HEK293 (cell line): ENCODE measurements around the gene APOL1.
"Not testable (repeated sequence)": the region's sequence is repeated elsewhere in the genome, so short reads cannot be mapped to it uniquely, and the experiment has no call there.

Source experiments
- CTCF ChIA-PET: fragments of 350-600 bp; formaldehyde crosslinking; extraction: SDS; loops from one replicate; lab custom pipeline; 2021; ENCODE audit warnings: antibody characterized with exemption; lab: Yijun Ruan, JAX
- POLR2A ChIA-PET: fragments of 300-600 bp; formaldehyde crosslinking; extraction: SDS; loops from one replicate; lab custom pipeline; 2020; ENCODE audit warnings: antibody characterized with exemption, inconsistent platforms; lab: Yijun Ruan, JAX
- H3K27ac ChIP-seq: fragments of 200-500 bp; sonication (Bioruptor generic); 2 replicates; pipeline ENCODE4 v1.5.1; 2014; ENCODE audit warnings: low read depth, low read length, control low read depth, inconsistent platforms; ENCODE audit errors: extremely low read depth
- H3K36me3 ChIP-seq, 2 experiments: fragments of 200-500 bp in 1 of 2; sonication (Bioruptor generic) in 1 of 2; 1 replicate in 1 of 2; 2 replicates in 1 of 2; pipeline ENCODE4 v1.5.1; 2014 to 2017; ENCODE audit warnings: inconsistent platforms in 2 of 2, low read length in 2 of 2; ENCODE audit not compliant: control insufficient read depth in 2 of 2, insufficient read depth in 1 of 2
- H3K4me1 ChIP-seq: fragments of 200-500 bp; sonication (Bioruptor generic); 2 replicates; pipeline ENCODE4 v1.5.1; 2014; ENCODE audit warnings: mild to moderate bottlenecking, low read length, inconsistent platforms; ENCODE audit not compliant: control insufficient read depth, insufficient read depth
- H3K4me3 ChIP-seq: 2 replicates; pipeline ENCODE4 v1.5.1; 2011; ENCODE audit warnings: low read depth, mild to moderate bottlenecking, control low read depth, low read length, moderate library complexity
- H3K9me3 ChIP-seq: fragments of 200-500 bp; sonication (Bioruptor generic); 2 replicates; pipeline ENCODE4 v1.5.1; 2014; ENCODE audit warnings: low read depth, low read length, inconsistent platforms; ENCODE audit not compliant: control insufficient read depth, insufficient read depth
- BCL6B ChIP-seq: fragments of 450-650 bp; formaldehyde crosslinking; IDR thresholded peaks from 2 replicates; pipeline ENCODE4 v1.5.1; 2017; ENCODE audit warnings: missing biosample characterization, missing genetic modification characterization
- CTCF ChIP-seq: fragments of 450-650 bp; formaldehyde crosslinking; IDR thresholded peaks from 2 replicates; pipeline ENCODE4 v1.5.1; 2016; ENCODE audit warnings: missing biosample characterization, missing genetic modification characterization
- FEZF1 ChIP-seq: fragments of 450-650 bp; formaldehyde crosslinking; IDR thresholded peaks from 2 replicates; pipeline ENCODE4 v1.5.1; 2016; ENCODE audit warnings: missing biosample characterization, missing genetic modification characterization
- KLF7 ChIP-seq: fragments of 450-650 bp; formaldehyde crosslinking; IDR thresholded peaks from 2 replicates; pipeline ENCODE4 v1.5.1; 2016; ENCODE audit warnings: missing biosample characterization, missing genetic modification characterization, borderline replicate concordance
- SP2 ChIP-seq: fragments of 450-650 bp; formaldehyde crosslinking; IDR thresholded peaks from 2 replicates; pipeline ENCODE4 v1.5.1; 2016; ENCODE audit warnings: missing biosample characterization, missing genetic modification characterization
- ZBTB6 ChIP-seq: fragments of 450-650 bp; formaldehyde crosslinking; IDR thresholded peaks from 2 replicates; pipeline ENCODE4 v1.5.1; 2017; ENCODE audit warnings: missing biosample characterization, missing genetic modification characterization
- ZBTB8A ChIP-seq: fragments of 450-650 bp; formaldehyde crosslinking; IDR thresholded peaks from 2 replicates; pipeline ENCODE4 v1.5.1; 2016; ENCODE audit warnings: missing biosample characterization, missing genetic modification characterization
- ZFP41 ChIP-seq: fragments of 450-650 bp; formaldehyde crosslinking; IDR thresholded peaks from 2 replicates; pipeline ENCODE4 v1.5.1; 2016; ENCODE audit warnings: missing biosample characterization, missing genetic modification characterization, borderline replicate concordance
- ZNF10 ChIP-seq: fragments of 450-650 bp; formaldehyde crosslinking; IDR thresholded peaks from 2 replicates; pipeline ENCODE4 v1.5.1; 2017; ENCODE audit warnings: missing biosample characterization, missing genetic modification characterization
- ZNF16 ChIP-seq: fragments of 450-650 bp; formaldehyde crosslinking; IDR thresholded peaks from 2 replicates; pipeline ENCODE4 v1.5.1; 2016; ENCODE audit warnings: low read depth, missing biosample characterization, missing genetic modification characterization
- ZNF19 ChIP-seq: fragments of 450-650 bp; formaldehyde crosslinking; IDR thresholded peaks from 2 replicates; pipeline ENCODE4; 2016; ENCODE audit warnings: missing biosample characterization, missing genetic modification characterization, low read depth
- ZNF558 ChIP-seq: fragments of 450-650 bp; formaldehyde crosslinking; IDR thresholded peaks from 2 replicates; pipeline ENCODE4 v1.5.1; 2016; ENCODE audit warnings: missing biosample characterization, missing genetic modification characterization
- ZNF560 ChIP-seq: fragments of 450-650 bp; formaldehyde crosslinking; IDR thresholded peaks from 2 replicates; pipeline ENCODE4 v1.5.1; 2017; ENCODE audit warnings: missing biosample characterization, missing genetic modification characterization, borderline replicate concordance
- ZNF624 ChIP-seq: fragments of 450-650 bp; formaldehyde crosslinking; IDR thresholded peaks from 2 replicates; pipeline ENCODE4 v1.5.1; 2017; ENCODE audit warnings: missing biosample characterization, missing genetic modification characterization
- ZNF837 ChIP-seq: fragments of 450-650 bp; formaldehyde crosslinking; IDR thresholded peaks from 2 replicates; pipeline ENCODE4 v1.5.1; 2016; ENCODE audit warnings: missing biosample characterization, missing genetic modification characterization
- ZNF843 ChIP-seq: fragments of 450-650 bp; formaldehyde crosslinking; IDR thresholded peaks from 2 replicates; pipeline ENCODE4 v1.5.1; 2016; ENCODE audit warnings: missing biosample characterization, missing genetic modification characterization

Gene APOL1

GRCh38 chr22:36229649-36230048 lies 23.3 kb upstream of the APOL1 start:
- H3K9me3 ChIP-seq, H3K4me3 ChIP-seq, POLR2A ChIA-PET, H3K27ac ChIP-seq, H3K4me1 ChIP-seq: not testable (repeated sequence)
- peaks cover 0 to 60% of the 10 kb centered on the region in 2 experiments; a peak in 1 of 3 replicates for H3K36me3 ChIP-seq
- CTCF ChIA-PET: interaction anchor here (0.8 to 2.9 kb wide), 2 partner anchors 10 kb away, joined by 7 to 8 read pairs; partner anchors contain the start of gene APOL2

- H3K9me3 ChIP-seq, H3K4me1 ChIP-seq, H3K4me3 ChIP-seq, H3K27ac ChIP-seq, POLR2A ChIA-PET: not testable (repeated sequence)
- CTCF ChIA-PET: interaction anchor here (2.9 kb wide), 1 partner anchor 9 kb away, joined by 8 read pairs; the partner anchor contains the start of gene APOL2
- H3K36me3 ChIP-seq: peaks cover 0 to 65% of the 10 kb centered on the region in 2 experiments; a peak in 1 of 3 replicates
- peak; percentile 33; the same call in 1 of the 2 replicates for TF ChIP-seq CTCF (tag by site-specific recombination)
Observed at GRCh38 chr22:36231051-36231450, 21.9 kb upstream of the APOL1 start.

- Histone ChIP-seq H3K27ac (no peak overlapping the region), H3K36me3 (peaks cover 0 to 70% of the 10 kb centered on the region in 2 experiments; a peak in 1 of 3 replicates), H3K4me1 (no peaks in the 10 kb centered on the region), H3K9me3 (no peaks in the 10 kb centered on the region), H3K4me3 (no peak overlapping the region)
- ChIA-PET CTCF (interaction anchor here (0.7 to 0.9 kb wide), 3 partner anchors 38 to 55 kb away, joined by 3 to 5 read pairs (median 3); no protein-coding TSS in a partner anchor), POLR2A (no interaction called here)
- TF ChIP-seq ZNF843 (tag by site-specific recombination) (no peak), ZNF624 (tag by site-specific recombination) (no peak), BCL6B (tag by site-specific recombination) (no peak), ZNF558 (tag by site-specific recombination) (no peak), ZNF837 (no peak), KLF7 (tag by site-specific recombination) (no peak), ZBTB8A (tag by site-specific recombination) (no peak), ZNF560 (tag by site-specific recombination) (no peak), ZFP41 (tag by site-specific recombination) (no peak), ZBTB6 (tag by site-specific recombination) (no peak), SP2 (tag by site-specific recombination) (no peak), ZNF10 (tag by site-specific recombination) (no peak), ZNF16 (tag by site-specific recombination) (no peak), ZNF19 (tag by site-specific recombination) (no peak), FEZF1 (tag by site-specific recombination) (no peak)
Observed at GRCh38 chr22:36232715-36233401, 20.1 kb upstream of the APOL1 start.
